ENCODE results near the gene CACNA1C.

The CACNA1C gene

DNA sequence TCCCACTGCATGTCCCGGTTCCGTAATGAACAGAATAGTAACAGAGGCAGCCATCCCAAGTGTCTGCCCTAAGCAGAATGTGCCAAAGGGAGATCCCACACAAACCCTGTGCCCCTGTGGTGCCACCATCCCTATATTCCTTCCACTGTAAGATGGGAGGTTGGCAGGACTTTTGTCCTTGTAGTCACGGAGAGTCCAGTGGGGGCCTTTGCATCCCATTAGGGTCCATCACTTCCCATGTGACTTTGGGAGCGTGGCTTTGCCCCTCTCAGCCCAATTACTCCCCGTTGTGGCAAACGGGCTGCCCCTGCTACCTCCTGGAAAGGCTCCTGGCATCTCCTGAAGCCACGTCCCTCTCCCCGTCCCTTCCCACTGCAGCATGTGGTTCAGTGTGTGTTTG is 552.5 kb downstream of the CACNA1C start:
- no peak overlapping the region for H3K4me3 ChIP-seq (ENCODE audit: low read length in 2 of 2)
- H3K4me1 ChIP-seq (ENCODE audit: control insufficient read depth in 2 of 2, insufficient read depth in 2 of 2, low read length in 2 of 2): peaks cover 0 to 4% of the 10 kb centered on the region in 2 donors
- no peak overlapping the region for H3K9ac ChIP-seq (ENCODE audit: low read depth in 1 of 2, low read length in 2 of 2)
- no peaks in the 10 kb centered on the region for H3K36me3 ChIP-seq (ENCODE audit: control insufficient read depth in 2 of 2, insufficient read depth in 2 of 2, low read length in 2 of 2)
- H3K27me3 ChIP-seq (ENCODE audit: control insufficient read depth in 2 of 2, insufficient read depth in 2 of 2, low read length in 2 of 2): no peaks in the 10 kb centered on the region
- no peak overlapping the region for H3K27ac ChIP-seq (ENCODE audit: low read depth in 2 of 2, low read length in 2 of 2)
- H3K9me3 ChIP-seq (ENCODE audit: control insufficient read depth in 2 of 2, low read length in 2 of 2): no peaks in the 10 kb centered on the region

GRCh38 chr12:2606186-2606910 is 553.6 kb downstream of the CACNA1C start:
- no peak overlapping the region for H3K9ac ChIP-seq (ENCODE audit: low read depth in 1 of 2, low read length in 2 of 2)
- no peak overlapping the region for H3K27ac ChIP-seq (ENCODE audit: low read depth in 2 of 2, low read length in 2 of 2)
- no peaks in the 10 kb centered on the region for H3K36me3 ChIP-seq (ENCODE audit: control insufficient read depth in 2 of 2, insufficient read depth in 2 of 2, low read length in 2 of 2)
- no peak overlapping the region for H3K4me3 ChIP-seq (ENCODE audit: low read length in 2 of 2)
- peaks cover 0 to 4% of the 10 kb centered on the region in 2 donors for H3K4me1 ChIP-seq (ENCODE audit: control insufficient read depth in 2 of 2, insufficient read depth in 2 of 2, low read length in 2 of 2)
- no peaks in the 10 kb centered on the region for H3K27me3 ChIP-seq (ENCODE audit: control insufficient read depth in 2 of 2, insufficient read depth in 2 of 2, low read length in 2 of 2)
- no peaks in the 10 kb centered on the region for H3K9me3 ChIP-seq (ENCODE audit: control insufficient read depth in 2 of 2, low read length in 2 of 2)

DNA sequence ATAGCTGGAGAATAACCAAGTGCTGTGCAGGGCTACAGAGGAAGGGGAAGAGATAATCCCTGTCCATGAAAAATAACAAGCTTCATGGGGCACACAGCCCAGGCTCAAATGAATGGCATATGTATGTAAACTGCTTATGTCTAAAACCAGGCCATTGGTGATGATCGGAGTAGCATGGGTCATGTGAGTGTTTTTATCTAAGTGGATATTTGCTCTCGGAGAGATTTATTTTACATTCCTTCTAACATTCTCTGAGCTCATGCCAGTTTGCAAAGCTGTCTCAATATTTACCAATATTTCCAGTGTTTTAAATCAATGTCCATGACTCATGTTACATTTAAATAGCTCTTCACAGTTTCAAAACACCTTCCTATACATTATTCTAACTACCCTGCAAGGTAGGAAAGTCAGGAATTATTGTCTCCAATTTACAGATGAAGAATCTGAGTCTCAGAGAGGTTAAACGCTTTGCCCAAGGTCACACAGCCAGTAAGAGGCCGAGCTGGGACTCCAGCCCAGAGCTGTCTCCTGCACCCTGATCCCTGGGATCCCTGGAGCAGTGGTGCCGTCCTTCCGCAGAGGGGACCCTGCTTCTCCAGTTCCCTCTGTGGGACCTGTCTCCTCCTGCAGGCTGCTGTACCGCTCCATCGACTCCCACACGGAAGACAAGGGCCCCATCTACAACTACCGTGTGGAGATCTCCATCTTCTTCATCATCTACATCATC is 555.3 kb downstream of the CACNA1C start:
- no peak overlapping the region for H3K9ac ChIP-seq (ENCODE audit: low read depth in 1 of 2, low read length in 2 of 2)
- H3K4me3 ChIP-seq (ENCODE audit: low read length in 2 of 2): no peak overlapping the region
- H3K27me3 ChIP-seq (ENCODE audit: control insufficient read depth in 2 of 2, insufficient read depth in 2 of 2, low read length in 2 of 2): no peaks in the 10 kb centered on the region
- H3K27ac ChIP-seq (ENCODE audit: low read depth in 2 of 2, low read length in 2 of 2): no peak overlapping the region
- no peaks in the 10 kb centered on the region for H3K36me3 ChIP-seq (ENCODE audit: control insufficient read depth in 2 of 2, insufficient read depth in 2 of 2, low read length in 2 of 2)
- H3K4me1 ChIP-seq (ENCODE audit: control insufficient read depth in 2 of 2, insufficient read depth in 2 of 2, low read length in 2 of 2): peaks cover 0 to 4% of the 10 kb centered on the region in 2 donors
- no peaks in the 10 kb centered on the region for H3K9me3 ChIP-seq (ENCODE audit: control insufficient read depth in 2 of 2, low read length in 2 of 2)

DNA sequence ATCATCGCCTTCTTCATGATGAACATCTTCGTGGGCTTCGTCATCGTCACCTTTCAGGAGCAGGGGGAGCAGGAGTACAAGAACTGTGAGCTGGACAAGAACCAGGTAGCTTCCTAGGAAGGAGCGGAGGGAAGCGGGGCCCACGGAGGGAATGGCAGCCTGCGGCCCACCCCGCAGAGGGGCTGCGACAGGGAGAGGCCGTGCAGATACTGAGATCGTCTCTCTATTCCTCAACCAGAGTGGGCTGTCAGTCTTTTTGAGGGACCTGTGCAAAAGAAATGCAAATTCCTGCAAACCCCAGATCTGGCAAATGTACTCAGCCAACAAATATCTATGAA is 555.8 kb downstream of the CACNA1C start:
- H3K9ac ChIP-seq (ENCODE audit: low read depth in 1 of 2, low read length in 2 of 2): no peak overlapping the region
- no peak overlapping the region for H3K27ac ChIP-seq (ENCODE audit: low read depth in 2 of 2, low read length in 2 of 2)
- no peaks in the 10 kb centered on the region for H3K27me3 ChIP-seq (ENCODE audit: control insufficient read depth in 2 of 2, insufficient read depth in 2 of 2, low read length in 2 of 2)
- H3K4me1 ChIP-seq (ENCODE audit: control insufficient read depth in 2 of 2, insufficient read depth in 2 of 2, low read length in 2 of 2): peaks cover 0 to 4% of the 10 kb centered on the region in 2 donors
- no peaks in the 10 kb centered on the region for H3K36me3 ChIP-seq (ENCODE audit: control insufficient read depth in 2 of 2, insufficient read depth in 2 of 2, low read length in 2 of 2)
- H3K4me3 ChIP-seq (ENCODE audit: low read length in 2 of 2): no peak overlapping the region
- no peaks in the 10 kb centered on the region for H3K9me3 ChIP-seq (ENCODE audit: control insufficient read depth in 2 of 2, low read length in 2 of 2)

DNA sequence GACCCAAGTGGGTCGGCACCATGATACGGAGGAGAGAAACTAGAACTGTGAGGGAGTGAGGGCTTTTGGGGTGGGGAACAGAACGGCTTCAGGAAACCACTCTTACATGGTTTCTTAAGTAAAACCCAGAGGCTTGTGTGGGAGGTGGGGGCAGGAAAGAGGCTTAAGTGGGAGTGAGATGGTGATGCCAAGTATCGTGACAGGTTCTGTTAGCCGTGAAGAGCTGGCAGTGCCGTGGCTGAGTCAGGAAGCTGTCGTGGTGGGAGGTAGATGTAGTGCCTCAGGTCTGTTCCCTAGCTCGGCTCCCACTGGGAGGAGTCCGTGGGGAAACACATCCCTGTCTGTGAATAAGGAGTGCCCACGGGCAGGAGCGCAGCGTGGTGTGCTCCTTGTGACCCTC is 556.2 kb downstream of the CACNA1C start:
- Histone ChIP-seq H3K4me3 (ENCODE audit: low read length in 2 of 2) (no peak overlapping the region), H3K9me3 (ENCODE audit: control insufficient read depth in 2 of 2, low read length in 2 of 2) (no peaks in the 10 kb centered on the region), H3K4me1 (ENCODE audit: control insufficient read depth in 2 of 2, insufficient read depth in 2 of 2, low read length in 2 of 2) (peaks cover 0 to 4% of the 10 kb centered on the region in 2 donors), H3K27ac (ENCODE audit: low read depth in 2 of 2, low read length in 2 of 2) (no peak overlapping the region), H3K27me3 (ENCODE audit: control insufficient read depth in 2 of 2, insufficient read depth in 2 of 2, low read length in 2 of 2) (no peaks in the 10 kb centered on the region), H3K36me3 (ENCODE audit: control insufficient read depth in 2 of 2, insufficient read depth in 2 of 2, low read length in 2 of 2) (no peaks in the 10 kb centered on the region), H3K9ac (ENCODE audit: low read depth in 1 of 2, low read length in 2 of 2) (no peak overlapping the region)

DNA sequence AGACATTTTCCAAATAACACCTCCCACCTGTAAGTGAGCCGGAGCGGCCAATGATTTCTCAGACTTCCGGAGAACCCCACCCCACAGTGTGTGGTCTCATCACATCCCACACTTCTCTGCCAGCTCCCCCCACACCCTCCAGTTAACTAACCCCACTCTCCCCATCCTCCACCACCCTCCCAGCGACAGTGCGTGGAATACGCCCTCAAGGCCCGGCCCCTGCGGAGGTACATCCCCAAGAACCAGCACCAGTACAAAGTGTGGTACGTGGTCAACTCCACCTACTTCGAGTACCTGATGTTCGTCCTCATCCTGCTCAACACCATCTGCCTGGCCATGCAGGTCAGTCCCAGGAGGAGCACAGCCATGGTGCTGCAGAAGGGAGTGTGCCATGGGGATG is 557.6 kb downstream of the CACNA1C start:
- H3K27ac ChIP-seq (ENCODE audit: low read depth in 2 of 2, low read length in 2 of 2): no peak overlapping the region
- no peaks in the 10 kb centered on the region for H3K27me3 ChIP-seq (ENCODE audit: control insufficient read depth in 2 of 2, insufficient read depth in 2 of 2, low read length in 2 of 2)
- H3K9ac ChIP-seq (ENCODE audit: low read depth in 1 of 2, low read length in 2 of 2): no peak overlapping the region
- H3K36me3 ChIP-seq (ENCODE audit: control insufficient read depth in 2 of 2, insufficient read depth in 2 of 2, low read length in 2 of 2): no peaks in the 10 kb centered on the region
- H3K4me1 ChIP-seq (ENCODE audit: control insufficient read depth in 2 of 2, insufficient read depth in 2 of 2, low read length in 2 of 2): peaks cover 0 to 4% of the 10 kb centered on the region in 2 donors
- H3K4me3 ChIP-seq (ENCODE audit: low read length in 2 of 2): no peak overlapping the region
- no peaks in the 10 kb centered on the region for H3K9me3 ChIP-seq (ENCODE audit: control insufficient read depth in 2 of 2, low read length in 2 of 2)

DNA sequence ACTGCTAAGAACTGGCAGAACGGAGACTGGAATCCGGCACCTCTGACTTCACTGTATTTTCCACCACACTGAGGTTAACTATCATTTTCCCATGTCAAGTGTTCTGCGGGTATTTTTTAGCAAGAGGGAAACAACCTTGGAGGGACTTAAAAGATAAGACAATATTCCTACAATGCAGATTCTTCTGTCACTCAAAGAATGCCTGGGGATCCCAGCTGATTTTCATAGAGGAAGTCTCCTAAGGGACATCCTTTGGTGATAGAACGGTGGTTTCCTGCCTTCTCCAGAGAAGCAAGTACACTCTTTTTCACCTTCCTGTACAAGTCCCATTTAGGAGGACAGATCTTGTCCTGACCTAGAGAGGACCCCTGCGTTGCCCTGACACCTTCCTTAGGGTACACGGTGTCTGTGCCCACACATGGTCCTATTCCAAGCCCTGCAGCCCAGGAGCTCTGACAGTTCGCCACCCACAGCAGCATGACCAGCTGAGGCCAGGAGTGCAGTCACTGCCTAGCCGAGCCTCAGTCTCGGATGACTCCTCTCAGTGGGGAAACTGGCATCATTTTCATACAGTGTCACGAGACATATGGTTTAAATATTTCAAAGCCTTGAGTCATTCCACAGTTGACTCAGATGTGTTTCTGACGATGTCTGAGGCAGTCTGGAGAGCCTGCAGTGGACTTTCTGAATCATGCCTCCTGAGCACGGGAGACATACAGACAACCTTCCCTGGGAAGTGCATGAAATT is 560.7 kb downstream of the CACNA1C start:
- H3K9ac ChIP-seq (ENCODE audit: low read depth in 1 of 2, low read length in 2 of 2): no peak overlapping the region
- no peaks in the 10 kb centered on the region for H3K27me3 ChIP-seq (ENCODE audit: control insufficient read depth in 2 of 2, insufficient read depth in 2 of 2, low read length in 2 of 2)
- no peak overlapping the region for H3K4me3 ChIP-seq (ENCODE audit: low read length in 2 of 2)
- H3K4me1 ChIP-seq (ENCODE audit: control insufficient read depth in 2 of 2, insufficient read depth in 2 of 2, low read length in 2 of 2): peaks cover 0 to 4% of the 10 kb centered on the region in 2 donors
- H3K36me3 ChIP-seq (ENCODE audit: control insufficient read depth in 2 of 2, insufficient read depth in 2 of 2, low read length in 2 of 2): no peaks in the 10 kb centered on the region
- H3K9me3 ChIP-seq (ENCODE audit: control insufficient read depth in 2 of 2, low read length in 2 of 2): no peaks in the 10 kb centered on the region
- no peak overlapping the region for H3K27ac ChIP-seq (ENCODE audit: low read depth in 2 of 2, low read length in 2 of 2)

- Histone ChIP-seq H3K27me3 (ENCODE audit: control insufficient read depth in 2 of 2, insufficient read depth in 2 of 2, low read length in 2 of 2) (no peaks in the 10 kb centered on the region), H3K4me1 (ENCODE audit: control insufficient read depth in 2 of 2, insufficient read depth in 2 of 2, low read length in 2 of 2) (peaks cover 0 to 3% of the 10 kb centered on the region in 2 donors), H3K4me3 (ENCODE audit: low read length in 2 of 2) (no peak overlapping the region), H3K27ac (ENCODE audit: low read depth in 2 of 2, low read length in 2 of 2) (no peak overlapping the region), H3K9me3 (ENCODE audit: control insufficient read depth in 2 of 2, low read length in 2 of 2) (no peaks in the 10 kb centered on the region), H3K36me3 (ENCODE audit: control insufficient read depth in 2 of 2, insufficient read depth in 2 of 2, low read length in 2 of 2) (no peaks in the 10 kb centered on the region), H3K9ac (ENCODE audit: low read depth in 1 of 2, low read length in 2 of 2) (no peak overlapping the region)
Measured at GRCh38 chr12:2614341-2614740, 561.6 kb downstream of the CACNA1C start.

DNA sequence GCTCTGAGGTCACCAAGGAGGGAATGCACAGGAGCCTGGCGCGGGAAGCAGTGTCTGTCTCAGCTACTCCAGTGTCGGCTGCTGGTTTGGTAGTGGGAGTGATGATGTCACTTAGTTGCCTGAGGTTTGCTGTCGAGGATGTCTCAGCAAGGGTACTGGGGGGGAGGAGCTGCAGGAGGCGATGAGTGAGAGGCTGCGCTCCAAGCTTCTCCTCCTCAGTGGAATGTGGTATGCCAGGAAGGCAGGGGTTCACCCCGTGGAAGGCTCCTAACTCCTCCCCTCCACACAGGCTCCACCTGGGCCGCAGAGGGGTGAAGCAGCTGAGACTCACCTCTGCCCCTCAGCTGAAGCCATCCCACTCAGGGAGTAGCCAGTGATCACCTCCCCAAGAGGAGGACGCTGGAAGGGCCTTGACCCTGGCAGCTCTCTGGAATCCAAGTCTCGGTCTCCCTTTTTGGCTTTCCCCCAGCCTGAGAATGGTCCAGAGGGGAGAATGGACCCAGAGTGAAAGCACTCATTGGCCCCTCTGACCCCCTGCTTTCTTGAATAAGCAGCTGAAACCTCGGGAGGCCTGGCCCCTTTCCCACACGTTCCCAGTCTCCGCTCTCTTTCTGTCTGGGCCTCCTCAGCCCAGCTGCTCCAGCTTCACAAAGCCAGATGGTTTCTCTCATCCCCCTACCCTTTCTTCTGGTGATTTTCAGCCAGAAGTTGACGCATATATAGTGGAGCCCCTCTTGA is 563.0 kb downstream of the CACNA1C start:
- Histone ChIP-seq H3K4me1 (ENCODE audit: control insufficient read depth in 2 of 2, insufficient read depth in 2 of 2, low read length in 2 of 2) (no peaks in the 10 kb centered on the region), H3K4me3 (ENCODE audit: low read length in 2 of 2) (no peak overlapping the region), H3K36me3 (ENCODE audit: control insufficient read depth in 2 of 2, insufficient read depth in 2 of 2, low read length in 2 of 2) (no peaks in the 10 kb centered on the region), H3K27ac (ENCODE audit: low read depth in 2 of 2, low read length in 2 of 2) (no peak overlapping the region), H3K9ac (ENCODE audit: low read depth in 1 of 2, low read length in 2 of 2) (no peak overlapping the region), H3K27me3 (ENCODE audit: control insufficient read depth in 2 of 2, insufficient read depth in 2 of 2, low read length in 2 of 2) (no peaks in the 10 kb centered on the region), H3K9me3 (ENCODE audit: control insufficient read depth in 2 of 2, low read length in 2 of 2) (no peaks in the 10 kb centered on the region)
